LNCAP (cell line): ENCODE measurements around the gene KMT2E.

Experiments
- TF ChIP-seq, protein P1 (sequence below): fragments of 450-650 bp; IDR thresholded peaks from 2 replicates; pipeline ENCODE4 v1.5.1; 2017; ENCODE audit warnings: mild to moderate bottlenecking

Gene KMT2E

DNA sequence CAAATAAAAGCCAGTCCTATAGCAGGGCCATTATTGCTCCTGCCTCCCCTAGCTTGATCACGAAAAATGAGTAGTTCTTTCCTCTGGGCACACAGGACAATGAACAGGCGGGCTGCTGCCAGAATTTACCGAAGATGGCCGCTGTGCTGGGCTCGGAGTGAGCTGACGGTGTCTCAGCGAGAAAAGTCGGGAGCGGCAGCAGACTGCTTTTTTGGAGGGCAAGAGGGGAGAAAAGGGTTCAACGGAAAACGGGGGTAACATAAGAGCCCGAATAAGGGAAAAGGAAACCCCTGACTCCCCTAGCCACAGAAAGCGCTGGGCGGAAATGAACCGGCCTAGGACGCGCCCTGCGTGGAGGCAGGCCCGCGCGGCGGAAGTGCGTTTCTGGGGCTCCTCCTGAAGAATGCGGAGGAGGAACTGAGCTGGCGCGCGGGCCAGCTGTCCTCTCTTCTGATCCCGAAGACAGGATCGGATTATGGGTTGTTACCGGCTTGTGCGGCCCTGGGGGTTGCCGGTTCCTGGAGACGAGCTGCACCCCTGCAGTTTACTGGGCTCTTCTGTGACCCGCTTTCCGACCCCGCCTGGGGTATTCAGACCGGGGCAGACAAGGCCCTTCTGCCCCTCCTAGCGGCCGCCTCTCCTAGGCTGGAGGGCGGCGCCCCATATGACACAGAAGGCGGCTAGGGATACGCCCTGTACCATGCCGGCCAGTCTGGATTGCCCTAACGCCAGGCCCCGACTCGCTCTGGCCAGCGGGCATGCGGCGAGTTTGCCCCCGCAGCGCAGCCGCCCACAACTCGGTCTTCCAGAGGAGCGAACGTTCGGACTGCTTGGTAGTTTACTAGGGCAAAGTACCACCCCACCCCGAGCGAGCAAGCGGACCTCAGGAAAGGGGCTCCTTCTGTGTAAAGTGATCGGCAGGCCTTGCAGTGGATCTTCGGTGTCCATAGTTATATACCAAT is 30.1 kb upstream of the KMT2E start:
- TF ChIP-seq, protein P1, sequence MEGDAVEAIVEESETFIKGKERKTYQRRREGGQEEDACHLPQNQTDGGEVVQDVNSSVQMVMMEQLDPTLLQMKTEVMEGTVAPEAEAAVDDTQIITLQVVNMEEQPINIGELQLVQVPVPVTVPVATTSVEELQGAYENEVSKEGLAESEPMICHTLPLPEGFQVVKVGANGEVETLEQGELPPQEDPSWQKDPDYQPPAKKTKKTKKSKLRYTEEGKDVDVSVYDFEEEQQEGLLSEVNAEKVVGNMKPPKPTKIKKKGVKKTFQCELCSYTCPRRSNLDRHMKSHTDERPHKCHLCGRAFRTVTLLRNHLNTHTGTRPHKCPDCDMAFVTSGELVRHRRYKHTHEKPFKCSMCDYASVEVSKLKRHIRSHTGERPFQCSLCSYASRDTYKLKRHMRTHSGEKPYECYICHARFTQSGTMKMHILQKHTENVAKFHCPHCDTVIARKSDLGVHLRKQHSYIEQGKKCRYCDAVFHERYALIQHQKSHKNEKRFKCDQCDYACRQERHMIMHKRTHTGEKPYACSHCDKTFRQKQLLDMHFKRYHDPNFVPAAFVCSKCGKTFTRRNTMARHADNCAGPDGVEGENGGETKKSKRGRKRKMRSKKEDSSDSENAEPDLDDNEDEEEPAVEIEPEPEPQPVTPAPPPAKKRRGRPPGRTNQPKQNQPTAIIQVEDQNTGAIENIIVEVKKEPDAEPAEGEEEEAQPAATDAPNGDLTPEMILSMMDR, result peak; percentile 28; the same call in 1 of the 2 replicates

DNA sequence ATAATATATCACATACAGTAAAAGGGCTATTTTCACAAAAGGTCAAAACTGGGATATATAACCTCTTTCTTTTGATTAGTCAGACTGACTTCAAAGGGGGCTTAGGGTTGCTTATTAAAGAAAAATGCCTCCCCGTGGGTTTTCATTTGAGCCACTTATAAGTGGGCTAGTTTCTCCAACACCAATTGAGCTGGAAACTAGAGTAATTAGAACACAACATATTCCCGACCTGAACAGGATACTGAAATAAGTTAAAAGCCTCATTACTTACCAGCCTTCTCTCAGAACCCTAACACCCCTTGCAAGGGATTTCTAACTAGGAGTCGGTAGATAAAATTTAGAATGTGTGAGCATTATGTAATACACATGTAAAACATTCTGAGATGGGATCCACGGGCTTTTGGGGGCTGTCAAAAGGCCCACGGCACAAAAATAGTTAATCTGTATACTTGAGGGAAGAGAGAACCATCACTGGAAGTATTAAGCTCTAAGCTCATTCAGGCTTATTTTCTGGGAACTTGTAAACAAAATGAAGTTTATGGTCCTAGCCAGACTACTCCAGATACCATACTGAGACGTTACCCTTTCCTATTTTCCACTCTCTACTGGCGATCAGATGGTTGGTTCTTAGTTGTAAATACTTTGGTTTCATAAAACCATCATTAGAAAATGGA is 29.3 kb upstream of the KMT2E start:
- TF ChIP-seq, protein P1, result no peak

DNA sequence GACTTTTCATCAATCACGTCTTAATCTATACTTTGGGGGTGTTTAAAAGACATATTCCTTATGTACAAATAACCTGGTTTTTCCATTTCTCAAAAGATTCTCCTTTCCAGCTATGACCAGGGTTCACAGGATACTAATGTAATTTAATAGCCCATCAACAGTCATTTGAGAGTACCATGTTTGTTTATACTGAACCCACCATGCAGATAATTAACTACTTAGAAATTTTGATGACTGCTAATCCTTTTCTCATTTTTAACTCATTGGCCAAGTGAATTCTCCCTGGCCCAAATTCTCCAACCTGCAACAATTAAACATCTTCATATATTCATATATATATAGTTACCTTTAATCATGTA is 28.8 kb upstream of the KMT2E start:
- TF ChIP-seq, protein P1, result no peak

DNA sequence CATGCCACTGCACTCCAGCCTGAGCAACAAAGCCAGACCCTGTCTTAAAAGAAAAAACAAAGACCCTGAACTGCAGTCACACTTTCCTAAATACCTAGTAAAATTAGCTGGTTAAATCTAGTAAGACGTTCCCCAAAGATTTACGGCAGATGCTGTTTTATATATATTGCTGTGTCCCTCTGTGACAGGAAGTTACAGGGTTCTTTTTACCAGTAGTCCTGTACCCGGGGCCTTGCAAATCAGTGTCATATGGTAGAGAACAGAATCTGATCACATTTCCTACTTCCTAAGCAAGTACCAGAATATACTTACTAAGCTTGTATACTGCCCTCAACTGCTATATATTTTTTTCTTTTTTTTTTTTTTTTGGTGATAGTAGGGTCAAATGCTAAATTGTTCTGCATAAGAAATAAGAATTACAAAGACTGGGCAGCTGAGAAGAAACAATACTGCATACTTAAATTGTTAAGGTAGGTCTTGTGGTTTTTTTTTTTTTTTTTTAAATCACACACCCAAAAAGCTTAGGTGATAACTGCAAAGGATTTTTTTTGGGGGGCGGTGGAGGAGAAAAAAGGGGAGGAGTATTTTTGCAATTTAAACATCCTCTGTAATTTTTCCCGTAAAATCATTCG is 27.3 kb upstream of the KMT2E start:
- TF ChIP-seq, protein P1, result no peak

DNA sequence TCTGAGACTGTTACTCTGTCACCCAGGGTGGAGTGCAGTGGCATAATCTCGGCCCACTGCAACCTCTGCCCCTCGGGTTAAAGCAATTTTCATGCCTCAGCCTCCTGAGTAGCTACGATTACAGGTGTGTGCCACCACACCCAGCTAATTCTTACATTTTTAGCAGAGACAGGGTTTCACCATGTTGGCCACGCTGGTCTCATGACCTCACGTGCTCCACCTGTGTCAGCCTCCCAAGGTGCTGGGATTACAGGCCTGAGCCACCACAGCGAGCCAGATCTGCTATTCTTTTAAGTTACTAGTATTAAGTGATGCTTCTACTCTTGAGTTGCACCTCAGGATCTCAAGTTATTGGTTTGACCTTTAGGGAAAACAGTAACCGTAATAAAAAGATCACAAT is 23.0 kb upstream of the KMT2E start:
- TF ChIP-seq, protein P1, result no peak

DNA sequence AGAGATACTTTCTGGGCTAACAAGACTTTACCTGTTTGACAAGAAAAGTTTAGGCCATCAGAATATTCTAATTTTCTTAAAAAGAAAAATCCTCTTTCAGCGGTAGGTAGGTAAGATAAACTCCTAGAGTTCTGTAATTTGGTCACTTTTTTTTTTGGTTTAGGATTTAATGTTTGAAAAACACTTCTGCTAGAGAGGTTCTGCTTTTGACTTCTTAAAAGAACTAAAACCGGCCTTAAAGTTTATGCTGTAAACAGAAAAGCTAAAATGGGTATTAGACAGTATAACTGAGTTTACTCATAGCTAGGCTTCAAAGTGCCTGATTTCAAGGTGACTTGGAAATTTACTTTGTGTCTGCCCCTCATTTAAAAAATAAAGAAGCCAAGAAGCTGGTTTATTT is 21.7 kb upstream of the KMT2E start:
- TF ChIP-seq, protein P1, result no peak

DNA sequence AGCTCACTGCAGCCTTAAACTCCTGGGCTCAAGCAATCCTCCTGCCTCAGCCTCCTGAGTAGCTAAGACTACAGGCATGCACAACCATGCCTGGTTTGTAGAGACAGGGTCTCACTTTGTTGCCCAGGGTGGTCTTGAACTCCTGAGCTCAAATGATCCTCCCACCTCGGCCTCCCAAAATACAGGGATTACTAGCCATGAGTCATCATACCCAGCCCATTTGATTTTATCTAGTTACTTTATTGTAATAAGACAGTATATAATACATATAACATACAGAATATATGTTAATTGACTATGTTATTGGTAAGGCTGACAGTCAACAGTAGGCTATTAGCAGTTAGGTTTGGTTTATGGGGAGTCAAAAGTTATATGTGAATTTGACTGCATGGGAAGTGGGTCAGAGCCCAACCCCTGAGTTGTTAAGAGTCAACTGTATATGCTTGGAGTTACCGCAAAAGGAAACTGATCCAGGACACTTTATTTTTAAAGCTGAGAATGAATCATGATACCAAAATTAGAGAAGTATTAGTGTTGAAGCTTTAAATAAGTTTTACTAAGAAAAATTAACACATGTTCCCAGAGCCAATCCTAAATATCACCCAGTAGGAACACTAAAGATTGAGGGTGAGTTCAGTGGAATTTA is 20.7 kb upstream of the KMT2E start:
- TF ChIP-seq, protein P1, result no peak
